Astrocyte (in vitro differentiated cells and primary cell): ENCODE data around the gene THRB. TPM values are rescaled to one million over a fixed set of nuclear protein-coding genes. Genes with fewer than 3 reads are reported as not detected.
A peak's percentile ranks its signal among the peaks of the same experiment; 100 is the strongest.

Source experiments
- DNase-seq: peaks from one replicate; pipeline ENCODE4 v3.0.0-alpha.2; 2010; ENCODE audit warnings: low read depth
- FAIRE-seq: peaks from 2 replicates; lab custom pipeline; 2011; peaks lifted over from hg19 to GRCh38; lab: Jason Lieb, UNC
- H2AFZ ChIP-seq: 2 replicates; pipeline ENCODE4 v1.6.0; 2012; ENCODE audit warnings: low read depth, low read length, inconsistent platforms
- H3K27ac ChIP-seq: 2 replicates; pipeline ENCODE4 v1.5.1; 2011; ENCODE audit warnings: low read depth, low read length, inconsistent platforms
- H3K27me3 ChIP-seq: 2 replicates; pipeline ENCODE4 v1.6.0; 2011; ENCODE audit warnings: low read length, inconsistent platforms; ENCODE audit not compliant: insufficient read depth
- H3K36me3 ChIP-seq: 2 replicates; pipeline ENCODE4 v1.5.1; 2011; ENCODE audit warnings: low read length, inconsistent platforms; ENCODE audit not compliant: insufficient read depth
- H3K4me1 ChIP-seq: 2 replicates; pipeline ENCODE4 v1.5.1; 2011; ENCODE audit warnings: low read length, inconsistent platforms; ENCODE audit not compliant: insufficient read depth
- H3K4me2 ChIP-seq: 2 replicates; pipeline ENCODE4 v1.6.0; 2012; ENCODE audit warnings: low read length, inconsistent platforms
- H3K4me3 ChIP-seq: 2 replicates; pipeline ENCODE4 v1.5.1; 2011; ENCODE audit warnings: low read depth, mild to moderate bottlenecking, low read length, inconsistent platforms; ENCODE audit not compliant: insufficient read depth
- H3K79me2 ChIP-seq: 2 replicates; pipeline ENCODE4 v1.6.0; 2012; ENCODE audit warnings: mild to moderate bottlenecking, low read length, inconsistent platforms; ENCODE audit not compliant: insufficient read depth
- H3K9ac ChIP-seq: 2 replicates; pipeline ENCODE4 v1.6.0; 2012; ENCODE audit warnings: mild to moderate bottlenecking, low read length, inconsistent platforms
- H3K9me3 ChIP-seq: 2 replicates; pipeline ENCODE4 v1.5.1; 2012; ENCODE audit warnings: low read depth, mild to moderate bottlenecking, low read length, inconsistent platforms; ENCODE audit not compliant: insufficient read depth
- H4K20me1 ChIP-seq: 2 replicates; pipeline ENCODE4 v1.6.0; 2012; ENCODE audit warnings: low read length, inconsistent platforms; ENCODE audit not compliant: insufficient read depth
- H3K27ac Mint-ChIP-seq: one replicate; pipeline ENCODE4 v1.8.0; 2021; ENCODE audit warnings: mild to moderate bottlenecking, mixed read lengths; ENCODE audit not compliant: unreplicated experiment
- H3K27me3 Mint-ChIP-seq: one replicate; pipeline ENCODE4 v1.8.0; 2021; ENCODE audit warnings: low read depth, mixed read lengths; ENCODE audit not compliant: unreplicated experiment
- H3K36me3 Mint-ChIP-seq: one replicate; pipeline ENCODE4 v1.8.0; 2021; ENCODE audit warnings: low read depth, mixed read lengths; ENCODE audit not compliant: unreplicated experiment
- H3K4me1 Mint-ChIP-seq: one replicate; pipeline ENCODE4 v1.8.0; 2021; ENCODE audit warnings: low read depth, mixed read lengths; ENCODE audit not compliant: unreplicated experiment
- H3K4me3 Mint-ChIP-seq: one replicate; pipeline ENCODE4 v1.8.0; 2021; ENCODE audit warnings: mild to moderate bottlenecking, moderate library complexity, mixed read lengths; ENCODE audit not compliant: unreplicated experiment
- H3K9me3 Mint-ChIP-seq: one replicate; pipeline ENCODE4 v1.8.0; 2021; ENCODE audit warnings: mild to moderate bottlenecking, mixed read lengths; ENCODE audit not compliant: unreplicated experiment
- EZH2 ChIP-seq: IDR thresholded peaks from 2 replicates; pipeline ENCODE4 v1.6.1; 2012; ENCODE audit warnings: mild to moderate bottlenecking, low read length, inconsistent platforms; ENCODE audit not compliant: insufficient read depth
- total RNA-seq: library from RNA; stranded (reverse); gene quantifications from 2 replicates; pipeline ENCODE4 v1.2.1, GENCODE V29; 2021
- TF ChIP-seq, protein P1 (sequence below): IDR thresholded peaks from 2 replicates; pipeline ENCODE4 v1.5.1; 2011; ENCODE audit warnings: low read depth, mild to moderate bottlenecking, inconsistent platforms, low read length, moderate library complexity; ENCODE audit not compliant: insufficient read depth

THRB gene
- total RNA-seq, 1 donor from 2014 or later: 8.5 TPM

DNA sequence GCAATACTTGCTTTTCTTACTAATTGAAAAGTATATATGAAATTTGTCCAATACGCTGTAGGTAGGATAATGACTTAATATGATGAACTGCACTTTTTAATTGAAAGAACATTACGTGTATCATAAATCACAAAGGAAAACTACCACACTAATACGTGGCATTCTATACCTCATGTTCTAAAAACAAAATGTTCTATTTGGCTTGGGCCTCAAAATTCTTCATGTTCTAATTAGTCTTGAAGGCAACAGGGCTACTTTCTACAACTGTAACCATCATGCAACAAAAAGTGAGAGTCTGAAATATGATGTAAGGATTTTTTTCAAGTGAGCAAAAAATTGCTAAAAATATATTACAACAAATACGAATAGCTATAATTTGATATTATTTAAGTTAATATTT lies 19.8 kb downstream of the THRB start:
- Histone ChIP-seq H3K9me3 (no peaks in the 10 kb centered on the region), H3K79me2 (no peaks in the 10 kb centered on the region), H3K4me1 (no peaks in the 10 kb centered on the region), H3K27me3 (no peaks in the 10 kb centered on the region), H3K27ac (no peak overlapping the region), H3K4me3 (no peak overlapping the region), H3K4me2 (no peak overlapping the region), H3K9ac (no peak overlapping the region), H3K36me3 (no peaks in the 10 kb centered on the region), H4K20me1 (no peaks in the 10 kb centered on the region), H2AFZ (no peak overlapping the region)
- peaks cover 3% of the 10 kb centered on the region for H3K36me3 Mint-ChIP-seq
- TF ChIP-seq, protein P1, sequence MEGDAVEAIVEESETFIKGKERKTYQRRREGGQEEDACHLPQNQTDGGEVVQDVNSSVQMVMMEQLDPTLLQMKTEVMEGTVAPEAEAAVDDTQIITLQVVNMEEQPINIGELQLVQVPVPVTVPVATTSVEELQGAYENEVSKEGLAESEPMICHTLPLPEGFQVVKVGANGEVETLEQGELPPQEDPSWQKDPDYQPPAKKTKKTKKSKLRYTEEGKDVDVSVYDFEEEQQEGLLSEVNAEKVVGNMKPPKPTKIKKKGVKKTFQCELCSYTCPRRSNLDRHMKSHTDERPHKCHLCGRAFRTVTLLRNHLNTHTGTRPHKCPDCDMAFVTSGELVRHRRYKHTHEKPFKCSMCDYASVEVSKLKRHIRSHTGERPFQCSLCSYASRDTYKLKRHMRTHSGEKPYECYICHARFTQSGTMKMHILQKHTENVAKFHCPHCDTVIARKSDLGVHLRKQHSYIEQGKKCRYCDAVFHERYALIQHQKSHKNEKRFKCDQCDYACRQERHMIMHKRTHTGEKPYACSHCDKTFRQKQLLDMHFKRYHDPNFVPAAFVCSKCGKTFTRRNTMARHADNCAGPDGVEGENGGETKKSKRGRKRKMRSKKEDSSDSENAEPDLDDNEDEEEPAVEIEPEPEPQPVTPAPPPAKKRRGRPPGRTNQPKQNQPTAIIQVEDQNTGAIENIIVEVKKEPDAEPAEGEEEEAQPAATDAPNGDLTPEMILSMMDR: no peak
- no peak for TF ChIP-seq EZH2
- H3K9me3 Mint-ChIP-seq: no peaks in the 10 kb centered on the region
- H3K4me1 Mint-ChIP-seq: peaks cover 10% of the 10 kb centered on the region
- no peaks in the 10 kb centered on the region for H3K27me3 Mint-ChIP-seq
- DNase-seq: no peak
- FAIRE-seq: no peak
- no peak overlapping the region for H3K4me3 Mint-ChIP-seq
- H3K27ac Mint-ChIP-seq: no peak overlapping the region

DNA sequence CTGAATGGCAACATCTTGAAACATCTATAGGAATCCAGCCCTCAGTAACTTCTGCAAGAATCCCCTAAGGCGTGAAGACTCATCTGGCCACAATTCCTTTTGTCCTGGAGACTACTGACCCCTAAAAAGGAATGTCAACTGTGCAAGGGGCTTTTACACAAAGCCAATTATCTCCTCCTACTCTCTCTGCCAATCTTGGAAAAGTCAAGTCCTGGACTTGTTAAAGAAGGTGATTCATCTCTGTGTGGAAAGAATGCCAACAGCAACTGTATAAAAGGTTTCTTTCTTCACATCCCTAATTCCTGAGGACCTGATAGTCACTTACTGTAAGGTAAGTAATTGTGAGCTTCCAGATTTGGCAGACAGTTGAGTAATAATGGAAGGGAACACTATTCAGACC lies 22.3 kb downstream of the THRB start:
- H3K9me3 ChIP-seq: no peaks in the 10 kb centered on the region
- no peaks in the 10 kb centered on the region for H4K20me1 ChIP-seq
- peaks cover 3% of the 10 kb centered on the region for H3K36me3 Mint-ChIP-seq
- H3K27ac ChIP-seq: no peak overlapping the region
- H3K27me3 ChIP-seq: no peaks in the 10 kb centered on the region
- DNase-seq: peak; percentile 11
- TF ChIP-seq, protein P1: no peak
- TF ChIP-seq EZH2: no peak
- FAIRE-seq: no peak
- no peak overlapping the region for H3K4me3 Mint-ChIP-seq
- no peak overlapping the region for H3K9ac ChIP-seq
- peaks cover 9% of the 10 kb centered on the region for H3K4me1 Mint-ChIP-seq
- H3K4me3 ChIP-seq: no peak overlapping the region
- no peaks in the 10 kb centered on the region for H3K36me3 ChIP-seq
- no peak overlapping the region for H3K4me2 ChIP-seq
- no peaks in the 10 kb centered on the region for H3K79me2 ChIP-seq
- peaks cover 10% of the 10 kb centered on the region for H3K9me3 Mint-ChIP-seq
- H2AFZ ChIP-seq: no peak overlapping the region
- no peaks in the 10 kb centered on the region for H3K27me3 Mint-ChIP-seq
- H3K27ac Mint-ChIP-seq: no peak overlapping the region
- no peaks in the 10 kb centered on the region for H3K4me1 ChIP-seq

DNA sequence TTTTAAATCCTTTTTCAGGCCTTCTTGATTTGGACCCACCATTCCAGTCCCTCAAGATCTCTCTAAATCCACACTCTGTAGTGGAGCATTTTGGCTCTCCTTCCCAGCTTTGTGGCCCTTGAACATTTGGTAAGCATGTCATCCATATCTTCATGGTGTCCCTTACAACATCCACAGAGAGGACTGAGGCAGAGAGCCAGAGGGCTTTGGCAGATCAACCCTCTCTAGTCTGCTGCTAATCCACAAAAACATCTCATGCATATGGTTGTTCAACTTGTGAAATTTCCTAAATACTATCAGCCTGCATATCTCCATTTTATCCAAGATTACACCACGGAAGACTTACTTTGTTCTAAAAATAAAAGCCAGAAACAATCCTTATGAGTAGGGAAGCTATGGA lies 23.2 kb downstream of the THRB start:
- Histone ChIP-seq H3K27me3 (no peaks in the 10 kb centered on the region), H2AFZ (no peak overlapping the region), H3K9me3 (no peaks in the 10 kb centered on the region), H3K27ac (no peak overlapping the region), H3K9ac (no peak overlapping the region), H3K4me2 (no peak overlapping the region), H4K20me1 (no peaks in the 10 kb centered on the region), H3K4me1 (no peaks in the 10 kb centered on the region), H3K36me3 (no peaks in the 10 kb centered on the region), H3K79me2 (no peaks in the 10 kb centered on the region), H3K4me3 (no peak overlapping the region)
- H3K27ac Mint-ChIP-seq: no peak overlapping the region
- no peak overlapping the region for H3K4me3 Mint-ChIP-seq
- H3K36me3 Mint-ChIP-seq: peaks cover 3% of the 10 kb centered on the region
- H3K4me1 Mint-ChIP-seq: peaks cover 9% of the 10 kb centered on the region
- H3K9me3 Mint-ChIP-seq: peaks cover 13% of the 10 kb centered on the region
- FAIRE-seq (no peak), DNase-seq (no peak)
- H3K27me3 Mint-ChIP-seq: no peaks in the 10 kb centered on the region
- TF ChIP-seq, protein P1: no peak
- TF ChIP-seq EZH2: no peak
